HFFc6 (cell line): Measurements from ENCODE around the gene TANK. TPM values are rescaled to one million over a fixed set of nuclear protein-coding genes. Genes with fewer than 3 reads are reported as not detected.

Source experiments
- DNase-seq: peaks from one replicate; pipeline ENCODE4 v3.0.0-alpha.2; 2018
- H3K27ac Mint-ChIP-seq: 2 replicates; pipeline ENCODE4 v1.8.0; 2020; ENCODE audit warnings: mild to moderate bottlenecking, mixed read lengths
- H3K27me3 Mint-ChIP-seq: 2 replicates; pipeline ENCODE4 v1.8.0; 2021; ENCODE audit warnings: mild to moderate bottlenecking, moderate library complexity, mixed read lengths; ENCODE audit not compliant: insufficient read depth
- H3K36me3 Mint-ChIP-seq: 2 replicates; pipeline ENCODE4 v1.8.0; 2021; ENCODE audit warnings: low read depth, mixed read lengths
- H3K4me1 Mint-ChIP-seq: 2 replicates; pipeline ENCODE4 v1.8.0; 2020; ENCODE audit warnings: low read depth, mixed read lengths
- H3K4me3 Mint-ChIP-seq: 2 replicates; pipeline ENCODE4 v1.8.0; 2020; ENCODE audit warnings: mild to moderate bottlenecking, moderate library complexity, mixed read lengths
- H3K9me3 Mint-ChIP-seq: 2 replicates; pipeline ENCODE4 v1.8.0; 2020; ENCODE audit warnings: mild to moderate bottlenecking, mixed read lengths
- total RNA-seq, 6 experiments: library from RNA; stranded (reverse); fragmentation: NEBNext Ultra II Directional; extraction: Animal tissue kit (Norgen Biotek cat#: 25700); gene quantifications; 2 replicates in 1 of 6; 3 replicates in 5 of 6; pipeline ENCODE4 v1.2.3, GENCODE V29; 2021
- TF ChIP-seq, protein P1 (sequence below): fragments of 200-600 bp; sonication (generic); IDR thresholded peaks from 2 replicates; pipeline ENCODE4 v1.5.0; 2021; ENCODE audit warnings: antibody characterized with exemption, mild to moderate bottlenecking

Gene TANK
- total RNA-seq, 6 experiments from 2014 or later: 28.9 to 38.9 (median 36.5) TPM

DNA sequence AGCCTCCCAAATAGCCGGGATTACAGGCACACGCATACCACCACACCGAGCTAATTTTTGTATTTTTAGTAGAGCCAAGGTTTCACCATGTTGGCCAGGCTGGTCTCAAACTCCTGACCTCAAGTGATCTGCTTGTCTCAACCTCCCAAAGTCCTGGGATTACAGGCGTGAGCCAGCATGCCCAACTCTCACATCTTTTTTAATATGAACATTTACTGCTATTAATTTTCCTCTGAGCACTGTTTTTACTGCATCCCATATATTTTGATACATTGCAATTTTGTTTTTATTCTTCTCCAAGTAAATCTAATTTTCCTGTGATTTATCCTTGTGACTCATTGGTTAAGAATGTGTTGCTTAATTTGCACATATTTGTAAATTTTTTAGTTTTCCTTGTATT, 9.5 kb upstream of the TANK start:
- Mint-ChIP-seq H3K9me3 (peaks cover 52% of the 10 kb centered on the region), H3K4me3 (no peak overlapping the region), H3K4me1 (no peaks in the 10 kb centered on the region), H3K27ac (no peak overlapping the region), H3K36me3 (peaks cover 40% of the 10 kb centered on the region), H3K27me3 (no peaks in the 10 kb centered on the region; the same call in none of the 2 replicates)
- TF ChIP-seq, protein P1, sequence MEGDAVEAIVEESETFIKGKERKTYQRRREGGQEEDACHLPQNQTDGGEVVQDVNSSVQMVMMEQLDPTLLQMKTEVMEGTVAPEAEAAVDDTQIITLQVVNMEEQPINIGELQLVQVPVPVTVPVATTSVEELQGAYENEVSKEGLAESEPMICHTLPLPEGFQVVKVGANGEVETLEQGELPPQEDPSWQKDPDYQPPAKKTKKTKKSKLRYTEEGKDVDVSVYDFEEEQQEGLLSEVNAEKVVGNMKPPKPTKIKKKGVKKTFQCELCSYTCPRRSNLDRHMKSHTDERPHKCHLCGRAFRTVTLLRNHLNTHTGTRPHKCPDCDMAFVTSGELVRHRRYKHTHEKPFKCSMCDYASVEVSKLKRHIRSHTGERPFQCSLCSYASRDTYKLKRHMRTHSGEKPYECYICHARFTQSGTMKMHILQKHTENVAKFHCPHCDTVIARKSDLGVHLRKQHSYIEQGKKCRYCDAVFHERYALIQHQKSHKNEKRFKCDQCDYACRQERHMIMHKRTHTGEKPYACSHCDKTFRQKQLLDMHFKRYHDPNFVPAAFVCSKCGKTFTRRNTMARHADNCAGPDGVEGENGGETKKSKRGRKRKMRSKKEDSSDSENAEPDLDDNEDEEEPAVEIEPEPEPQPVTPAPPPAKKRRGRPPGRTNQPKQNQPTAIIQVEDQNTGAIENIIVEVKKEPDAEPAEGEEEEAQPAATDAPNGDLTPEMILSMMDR: no peak
- DNase-seq: no peak

DNA sequence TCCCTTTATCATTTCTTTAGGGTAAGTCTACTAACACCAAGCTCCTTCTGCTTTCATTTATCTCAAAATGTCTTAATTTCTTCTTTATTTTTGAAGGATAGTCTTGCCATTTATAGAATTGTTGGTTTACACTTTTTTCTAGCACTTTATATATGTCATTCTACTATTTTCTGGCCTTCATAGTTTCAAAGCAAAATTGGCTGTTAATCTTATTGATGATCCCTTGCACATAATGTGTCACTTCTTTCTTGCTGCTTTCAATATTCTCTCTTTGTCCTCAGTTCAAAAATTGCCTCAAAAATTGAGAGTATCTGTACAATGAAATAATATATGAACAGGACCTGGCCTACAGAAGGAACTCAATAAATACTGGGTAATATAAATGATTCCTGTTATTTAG, 7.9 kb upstream of the TANK start:
- no peak for DNase-seq
- no peaks in the 10 kb centered on the region for H3K4me1 Mint-ChIP-seq
- H3K4me3 Mint-ChIP-seq: no peak overlapping the region
- no peak overlapping the region for H3K27ac Mint-ChIP-seq
- no peaks in the 10 kb centered on the region; the same call in none of the 2 replicates for H3K27me3 Mint-ChIP-seq
- TF ChIP-seq, protein P1: no peak
- H3K36me3 Mint-ChIP-seq: peaks cover 40% of the 10 kb centered on the region
- peaks cover 52% of the 10 kb centered on the region for H3K9me3 Mint-ChIP-seq

DNA sequence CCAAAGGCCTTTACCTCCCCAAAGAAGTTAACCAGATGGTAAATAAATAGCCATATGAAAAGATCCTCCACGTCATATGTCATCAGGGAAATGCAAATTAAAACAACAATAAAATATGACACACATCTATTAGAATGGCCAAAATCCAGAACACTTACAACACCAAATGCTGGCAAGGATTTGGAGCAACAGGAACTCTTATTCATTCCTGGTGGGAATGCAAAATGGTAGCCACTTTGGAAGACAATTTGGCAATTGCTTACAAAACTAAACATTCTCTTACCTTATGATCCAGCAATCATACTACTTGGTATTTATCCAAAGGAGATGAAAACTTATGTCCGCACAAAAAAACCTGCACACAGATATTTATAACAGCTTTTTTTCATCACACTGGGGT, 1.3 kb upstream of the TANK start:
- peaks cover 25% of the 10 kb centered on the region for H3K36me3 Mint-ChIP-seq

DNA sequence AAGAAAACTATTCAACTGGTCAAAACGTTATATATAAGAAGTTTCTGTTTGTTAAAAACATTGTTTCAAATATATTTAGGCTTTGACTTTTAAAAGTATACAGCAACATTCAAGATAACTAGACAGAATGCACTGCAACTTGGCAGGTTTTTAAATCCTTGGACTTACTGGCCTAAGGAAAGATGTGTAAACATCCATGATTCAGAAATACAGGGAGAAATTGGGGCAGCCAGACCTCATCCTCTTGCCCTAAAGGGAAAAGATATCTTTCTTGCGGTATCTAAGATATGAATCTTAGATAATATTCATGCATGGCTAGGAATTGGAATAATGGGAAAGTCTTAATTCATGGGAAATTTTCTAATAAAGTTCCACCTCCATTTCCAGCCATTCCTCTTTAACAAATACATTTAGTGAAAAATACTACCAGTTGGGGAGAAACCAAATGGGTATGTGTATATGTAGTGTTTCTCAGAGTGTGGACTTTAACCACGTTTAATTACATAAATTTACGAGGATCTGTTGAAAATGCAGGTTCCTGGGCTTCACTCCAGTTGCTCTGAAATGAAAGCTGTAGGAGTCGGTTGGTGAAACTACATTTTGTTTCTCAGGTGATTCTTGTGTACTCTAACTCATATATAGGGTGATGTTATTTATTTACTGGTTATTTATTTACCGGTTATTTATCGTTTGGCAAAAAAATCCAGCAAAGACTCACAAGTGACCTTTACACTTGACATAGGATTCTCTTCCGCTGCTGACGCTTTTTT, 587 bp upstream of the TANK start:
- TF ChIP-seq, protein P1: no peak
- Mint-ChIP-seq H3K4me3 (peak overlapping the region; percentile 99), H3K4me1 (peaks cover 38% of the 10 kb centered on the region), H3K27me3 (peaks cover 8% of the 10 kb centered on the region), H3K36me3 (peaks cover 25% of the 10 kb centered on the region), H3K27ac (peak overlapping the region; percentile 100), H3K9me3 (no peaks in the 10 kb centered on the region)
- DNase-seq: no peak

More for the DNA sequence above, 1.3 kb upstream of the TANK start:
- no peak overlapping the region for H3K4me3 Mint-ChIP-seq
- H3K27me3 Mint-ChIP-seq: peaks cover 8% of the 10 kb centered on the region
- DNase-seq: no peak
- no peak overlapping the region for H3K27ac Mint-ChIP-seq
- peaks cover 38% of the 10 kb centered on the region for H3K4me1 Mint-ChIP-seq
- H3K9me3 Mint-ChIP-seq: no peaks in the 10 kb centered on the region
- TF ChIP-seq, protein P1: no peak

DNA sequence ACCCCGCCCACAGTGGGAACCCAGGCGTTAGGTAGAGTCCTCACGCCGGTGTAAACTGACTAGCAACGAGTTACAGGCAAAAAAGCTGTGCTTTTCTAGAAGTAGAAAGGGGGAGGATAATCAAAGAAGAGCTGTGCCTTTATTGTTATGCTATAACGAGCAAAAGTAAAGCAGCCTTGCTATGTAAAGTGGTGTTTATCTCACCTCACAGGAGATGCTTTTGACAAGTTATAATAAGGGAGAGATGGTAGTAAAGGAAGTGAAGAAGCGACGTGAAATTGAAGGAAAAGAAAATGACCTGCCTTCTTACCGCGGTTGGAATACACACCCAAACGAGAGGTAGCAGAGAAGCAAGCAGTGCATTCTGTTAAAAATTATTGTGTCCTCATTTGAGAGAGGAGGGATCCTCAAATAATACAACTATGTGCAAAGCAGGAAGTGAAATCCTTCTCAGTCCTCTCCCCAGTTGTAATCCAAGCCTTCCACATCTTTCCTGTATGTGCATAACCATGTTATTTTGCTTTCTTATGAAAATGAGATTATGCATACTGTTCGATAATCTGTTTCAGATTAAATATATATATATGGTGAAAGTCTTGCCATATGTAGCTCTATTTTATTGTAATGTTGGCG, 962 bp downstream of the TANK start:
- Mint-ChIP-seq H3K9me3 (no peaks in the 10 kb centered on the region), H3K27me3 (peaks cover 8% of the 10 kb centered on the region), H3K4me3 (peak overlapping the region; percentile 99), H3K36me3 (peaks cover 30% of the 10 kb centered on the region), H3K4me1 (peaks cover 53% of the 10 kb centered on the region), H3K27ac (peak overlapping the region; percentile 100)
- DNase-seq: no peak
- TF ChIP-seq, protein P1: no peak
